Measurements from ENCODE around the gene YTHDF1.
"Not testable (repeated sequence)": the region's sequence is repeated elsewhere in the genome, so short reads cannot be mapped to it uniquely, and the experiment has no call there.

Gene YTHDF1

DNA sequence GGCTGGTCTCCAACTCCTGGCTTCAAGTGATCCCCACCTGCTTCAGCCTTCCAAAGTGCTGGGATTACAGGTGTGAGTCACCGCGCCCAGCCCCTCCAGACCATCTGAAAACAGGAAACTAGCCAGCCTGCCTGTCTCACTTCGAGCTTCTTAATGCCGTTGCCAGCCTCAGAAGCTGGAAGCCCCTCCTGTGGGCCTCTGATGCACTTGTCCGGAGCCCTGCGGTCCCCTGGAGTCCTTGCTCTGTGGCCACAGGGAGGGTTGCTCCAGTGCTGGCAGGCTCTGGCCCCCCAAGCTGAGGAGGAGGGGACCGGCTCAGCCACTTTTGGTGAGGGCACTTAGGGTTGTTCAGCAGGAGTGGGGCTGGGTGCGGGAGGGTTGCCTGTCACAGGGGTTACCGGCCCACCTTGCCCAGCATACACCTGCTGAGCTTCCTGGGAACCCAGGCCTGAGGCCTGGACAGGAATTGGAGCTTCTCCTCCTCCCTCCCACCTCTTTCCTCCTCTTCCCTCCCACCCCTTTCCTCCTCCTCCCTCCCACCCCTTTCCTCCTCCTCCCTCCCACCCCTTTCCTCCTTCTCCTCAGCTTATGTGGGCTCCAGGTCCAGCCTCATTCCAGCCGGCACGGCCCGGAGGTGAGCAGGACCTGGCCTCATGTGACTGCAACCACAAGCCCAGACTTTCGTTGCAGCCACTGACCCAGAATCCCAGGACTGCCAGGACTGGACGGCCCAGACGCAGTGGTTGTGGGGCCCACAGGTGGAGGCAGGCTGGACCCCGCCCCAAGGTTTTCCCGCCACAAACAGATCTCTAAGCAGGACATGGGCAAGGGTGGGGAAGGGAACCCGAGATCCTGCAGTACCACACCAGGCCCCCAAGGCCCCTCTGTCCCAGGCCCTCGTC lies 10.4 kb upstream of the YTHDF1 start:
- no peak for DNase-seq (ENCODE audit: low read depth in 3 of 3)

- no peak for DNase-seq (ENCODE audit: low read depth in 3 of 3)
These were observed 9.1 kb upstream of the YTHDF1 start for GRCh38 chr20:63225082-63225454.

DNA sequence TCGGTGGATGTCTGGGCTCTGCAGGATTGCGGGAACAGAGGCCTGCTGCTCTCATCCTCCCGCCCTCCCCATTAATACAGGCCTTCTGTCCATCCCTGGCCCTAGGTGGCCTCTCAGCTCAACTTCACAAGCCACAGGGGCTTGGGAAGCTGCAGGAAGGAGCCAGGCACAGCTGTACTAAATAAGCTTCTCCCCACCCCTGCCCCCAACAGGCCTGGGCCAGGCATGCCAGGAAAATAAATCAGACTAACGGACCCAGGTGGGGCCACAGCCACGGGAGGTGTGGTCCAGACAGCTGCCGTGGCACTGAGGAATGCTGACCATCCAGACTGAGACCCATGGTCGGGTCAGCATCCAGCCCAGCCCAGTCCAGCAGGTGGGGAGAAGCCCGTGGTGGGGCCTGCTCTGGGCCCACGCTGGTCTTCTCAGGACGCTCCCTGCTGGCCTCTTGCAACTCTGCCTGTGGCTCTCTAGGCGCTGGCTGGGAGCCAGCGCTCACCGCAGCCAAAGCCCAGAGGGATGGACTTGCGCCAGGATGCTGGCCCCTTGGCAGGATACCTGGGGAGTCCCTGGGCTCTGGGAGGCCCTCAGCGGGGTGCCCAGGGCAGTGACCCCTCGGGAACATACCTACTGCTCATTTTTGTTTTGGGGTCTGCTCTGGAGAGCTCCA lies 8.6 kb upstream of the YTHDF1 start:
- no peak for DNase-seq (ENCODE audit: low read depth in 3 of 3)

DNA sequence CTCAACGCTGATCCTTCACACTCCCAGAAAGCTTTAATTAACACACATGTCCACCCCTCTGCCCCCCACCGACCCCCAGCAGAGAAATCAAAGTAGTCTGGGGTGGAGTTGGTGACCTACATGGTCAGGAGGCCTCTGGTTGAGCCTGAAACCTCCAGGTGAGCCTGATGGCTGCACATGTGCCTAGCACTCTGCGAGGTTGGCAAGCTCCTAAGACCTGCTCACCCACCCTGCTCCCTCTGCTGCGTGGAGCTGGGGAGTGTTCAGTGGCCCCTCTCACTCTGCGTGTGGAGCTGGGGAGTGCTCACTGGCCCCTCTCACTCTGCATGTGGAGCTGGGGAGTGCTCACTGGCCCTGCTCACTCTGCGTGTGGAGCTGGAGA lies 7.9 kb upstream of the YTHDF1 start:
- DNase-seq (ENCODE audit: low read depth in 3 of 3) = no peak

DNA sequence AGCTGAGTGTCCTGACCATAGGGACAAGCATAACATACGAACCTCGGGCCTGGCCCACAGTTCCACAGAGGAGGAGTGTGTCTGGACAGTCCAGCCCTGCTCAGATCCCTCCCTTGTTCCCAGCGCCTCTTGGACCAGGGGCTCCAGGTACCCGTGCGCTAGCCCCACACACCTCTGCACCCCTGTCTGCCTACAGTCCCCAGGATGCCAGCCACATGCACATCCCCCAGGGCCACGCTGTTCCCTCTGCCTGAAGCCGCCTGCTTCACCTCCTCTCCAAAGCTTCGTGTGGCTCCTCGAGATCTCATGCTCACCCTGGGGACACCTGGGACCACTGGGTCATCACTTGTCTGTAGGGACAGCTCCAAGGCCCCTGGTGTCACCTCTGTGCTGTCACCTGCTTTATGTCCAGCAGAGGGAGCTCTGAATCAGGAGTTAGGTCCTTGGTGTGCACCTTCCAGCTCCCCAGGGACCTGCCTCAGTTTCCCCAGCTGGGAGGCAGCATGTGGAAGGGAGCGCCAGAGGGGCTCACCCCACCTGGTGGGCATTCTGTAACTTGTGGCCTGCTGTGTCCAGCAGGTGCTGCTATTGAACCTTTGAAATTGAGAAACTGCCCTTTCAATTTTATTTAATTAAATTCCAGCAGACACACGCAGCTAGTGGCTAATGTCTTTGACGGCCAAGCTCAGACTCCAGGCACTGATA lies 7.3 kb upstream of the YTHDF1 start:
- DNase-seq (ENCODE audit: low read depth in 3 of 3) = peak in 1 of 3 donors; percentile 24

DNA sequence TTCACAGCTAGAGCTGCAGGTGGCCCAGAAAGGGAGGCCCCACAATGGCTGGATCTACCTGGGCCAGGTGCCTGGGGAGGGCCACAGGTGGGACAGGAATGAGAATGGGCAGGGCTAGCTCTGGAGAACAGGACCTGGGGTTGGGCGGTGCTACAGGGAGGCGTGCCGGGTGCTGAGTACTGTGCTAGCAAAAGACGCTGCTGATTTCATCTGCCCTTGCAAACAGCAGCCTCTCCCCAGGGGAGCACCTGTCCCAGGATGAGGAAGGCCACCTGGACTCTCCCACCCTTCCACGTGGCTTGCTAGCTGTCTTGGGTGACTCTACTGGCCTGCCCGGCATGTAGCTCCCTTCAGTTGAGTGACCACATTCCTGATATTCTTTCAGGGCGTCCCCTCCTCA lies 6.6 kb upstream of the YTHDF1 start:
- DNase-seq (ENCODE audit: low read depth in 3 of 3) = no peak

DNA sequence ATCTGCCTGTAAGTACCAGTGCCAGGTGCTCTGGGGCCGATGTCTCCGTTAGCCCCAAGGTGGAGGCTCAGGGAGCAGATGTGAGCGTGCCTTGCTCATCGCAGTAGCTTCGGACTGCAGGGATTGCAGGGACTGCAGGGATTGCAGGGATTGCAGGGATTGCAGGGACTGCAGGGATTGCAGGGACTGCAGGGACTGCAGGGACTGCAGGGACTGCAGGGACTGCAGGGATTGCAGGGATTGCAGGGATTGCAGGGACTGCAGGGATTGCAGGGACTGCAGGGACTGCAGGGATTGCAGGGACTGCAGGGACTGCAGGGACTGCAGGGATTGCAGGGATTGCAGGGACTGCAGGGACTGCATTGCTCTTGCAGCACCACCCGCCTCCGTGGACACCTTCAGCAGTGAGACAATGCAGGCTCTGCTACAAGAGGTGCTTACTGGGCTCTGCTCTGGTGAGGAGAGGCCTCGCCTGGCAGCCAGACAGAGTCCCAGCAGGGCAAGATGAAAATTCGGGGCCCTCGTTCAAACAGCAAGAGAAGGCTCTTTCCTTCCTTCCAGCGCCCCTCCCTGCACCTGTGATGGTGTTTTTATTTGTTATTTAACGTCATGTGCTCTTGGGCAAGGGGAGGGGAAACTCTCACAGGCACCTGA lies 5.6 kb upstream of the YTHDF1 start:
- DNase-seq (ENCODE audit: low read depth in 3 of 3) = not testable (repeated sequence)

GRCh38 chr20:63220696-63221399 lies 4.9 kb upstream of the YTHDF1 start:
- no peak for DNase-seq (ENCODE audit: low read depth in 3 of 3)

- no peak for DNase-seq (ENCODE audit: low read depth in 3 of 3)
These were observed 4.1 kb upstream of the YTHDF1 start for GRCh38 chr20:63219866-63220521.

DNA sequence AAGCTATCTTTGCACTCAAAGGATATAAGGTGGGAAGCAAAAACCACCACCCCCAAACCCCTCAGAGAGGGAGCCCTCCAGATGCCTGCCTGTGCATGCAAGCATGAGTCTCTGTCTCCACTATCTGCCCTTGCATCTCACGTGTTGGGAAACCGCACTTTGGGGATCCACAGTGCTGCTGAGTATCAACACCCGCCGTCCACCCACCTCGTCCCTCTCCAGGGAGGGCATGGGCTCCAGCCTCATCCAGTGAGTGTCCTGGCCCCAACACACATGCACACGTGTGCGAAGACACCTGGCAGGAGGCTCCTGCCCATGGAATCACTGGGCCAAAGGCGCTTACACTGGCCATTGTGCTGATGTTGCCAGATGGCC lies 3.5 kb upstream of the YTHDF1 start:
- no peak for DNase-seq (ENCODE audit: low read depth in 3 of 3)

- DNase-seq (ENCODE audit: low read depth in 3 of 3) = no peak
These were observed 2.9 kb upstream of the YTHDF1 start for GRCh38 chr20:63218701-63219446.

- no peak for DNase-seq (ENCODE audit: low read depth in 3 of 3)
These were observed 1.8 kb upstream of the YTHDF1 start for GRCh38 chr20:63217706-63218105.

DNA sequence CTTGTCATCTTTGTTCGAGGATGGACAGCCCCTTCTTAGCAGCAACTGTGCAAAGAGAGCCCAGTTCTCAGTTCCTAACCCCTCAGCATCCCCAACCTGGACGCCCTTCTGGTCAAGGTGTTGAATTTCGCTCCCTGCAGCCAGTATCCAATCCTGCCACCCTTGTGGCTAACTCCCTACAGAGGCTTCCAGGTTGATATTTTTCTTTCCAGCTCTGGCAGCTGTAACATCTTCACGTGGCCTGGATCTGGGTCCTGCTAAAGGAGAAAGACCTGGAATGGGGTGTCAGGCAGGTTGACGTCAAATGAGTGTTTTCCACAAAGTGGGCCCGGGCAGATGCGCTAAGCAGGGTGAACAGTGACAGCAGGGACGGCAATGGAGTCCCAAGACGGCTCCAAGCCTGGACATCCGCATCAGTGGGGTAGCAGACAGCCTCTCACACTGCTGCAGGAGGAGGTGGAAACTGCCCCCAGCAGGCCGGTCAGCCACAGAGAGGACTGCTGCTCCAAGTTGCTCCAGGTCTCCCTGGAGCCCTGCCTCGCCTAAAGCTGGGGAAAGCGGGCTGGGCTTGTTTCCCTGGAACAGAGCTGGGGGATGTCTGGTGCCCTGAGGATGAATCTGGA lies 1.0 kb upstream of the YTHDF1 start:
- DNase-seq (ENCODE audit: low read depth in 3 of 3) = no peak

DNA sequence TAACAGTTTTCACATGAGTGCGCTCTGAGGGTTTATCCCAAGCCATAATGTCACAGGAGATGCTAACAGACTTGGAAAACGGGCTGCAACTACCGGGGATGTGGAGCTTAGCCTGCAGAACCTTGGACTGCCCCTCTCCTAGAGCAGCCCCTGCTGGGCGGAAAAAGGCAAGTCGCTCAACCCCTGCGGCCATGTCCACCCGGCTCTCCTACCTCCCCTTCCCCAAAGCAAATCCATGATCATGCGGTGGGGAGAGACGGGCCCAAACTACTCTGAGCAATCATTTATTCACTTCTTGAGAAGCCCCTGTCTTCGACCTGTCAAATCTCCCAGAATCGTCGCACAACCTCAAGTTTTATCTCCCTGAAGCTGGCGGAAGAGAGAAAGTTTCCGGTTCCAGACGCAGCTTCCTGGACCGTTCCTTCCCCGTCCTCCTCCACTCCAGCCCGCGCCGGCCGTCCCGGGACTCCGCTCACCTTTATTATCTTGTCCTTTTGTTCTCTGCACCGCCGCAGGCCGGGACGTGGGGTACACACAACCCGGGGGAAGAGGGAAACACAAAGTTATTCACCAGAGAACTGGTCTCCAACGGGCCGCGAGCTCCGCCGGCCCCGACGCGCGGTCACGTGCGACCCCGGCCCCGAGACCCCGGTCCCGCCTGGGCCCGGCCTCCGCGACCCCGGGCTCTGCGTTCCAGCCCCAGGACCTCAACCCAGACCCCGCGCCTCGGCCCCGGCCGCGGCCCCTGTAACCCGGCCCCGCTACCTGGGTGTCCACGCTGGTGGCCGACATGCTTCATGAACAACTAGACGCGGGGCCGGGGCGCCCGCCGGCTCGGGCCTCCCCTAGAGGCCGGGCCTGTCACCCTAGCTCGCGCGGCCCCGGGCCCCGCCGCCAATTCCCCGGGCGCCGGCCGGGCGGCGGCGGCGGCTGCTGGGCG lies 560 bp downstream of the YTHDF1 start:
- DNase-seq (ENCODE audit: low read depth in 3 of 3) = no peak

- DNase-seq (ENCODE audit: low read depth in 3 of 3) = no peak
These were observed 1.4 kb downstream of the YTHDF1 start for GRCh38 chr20:63214514-63214913.

DNA sequence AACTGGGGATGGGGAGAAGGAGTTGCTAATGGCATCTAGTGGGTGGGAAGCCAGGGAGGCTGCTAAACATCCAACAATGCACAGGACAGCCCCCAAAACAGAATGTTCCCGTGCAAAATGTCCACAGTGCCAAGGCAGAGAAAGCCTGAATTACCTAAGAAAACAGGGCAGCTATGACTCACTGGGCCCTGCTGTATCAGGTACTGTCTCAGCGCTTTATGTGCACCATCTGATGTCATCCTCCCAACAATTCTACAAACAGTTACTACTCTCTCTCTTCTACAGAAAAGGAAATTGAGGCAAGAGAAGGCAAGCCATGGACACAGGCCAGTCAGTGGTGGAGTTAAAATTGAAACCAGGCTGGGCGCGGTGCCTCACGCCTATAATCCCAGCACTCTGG lies 3.1 kb downstream of the YTHDF1 start:
- DNase-seq (ENCODE audit: low read depth in 3 of 3) = no peak

GRCh38 chr20:63212393-63212730 lies 3.6 kb downstream of the YTHDF1 start:
- no peak for DNase-seq (ENCODE audit: low read depth in 3 of 3)

DNA sequence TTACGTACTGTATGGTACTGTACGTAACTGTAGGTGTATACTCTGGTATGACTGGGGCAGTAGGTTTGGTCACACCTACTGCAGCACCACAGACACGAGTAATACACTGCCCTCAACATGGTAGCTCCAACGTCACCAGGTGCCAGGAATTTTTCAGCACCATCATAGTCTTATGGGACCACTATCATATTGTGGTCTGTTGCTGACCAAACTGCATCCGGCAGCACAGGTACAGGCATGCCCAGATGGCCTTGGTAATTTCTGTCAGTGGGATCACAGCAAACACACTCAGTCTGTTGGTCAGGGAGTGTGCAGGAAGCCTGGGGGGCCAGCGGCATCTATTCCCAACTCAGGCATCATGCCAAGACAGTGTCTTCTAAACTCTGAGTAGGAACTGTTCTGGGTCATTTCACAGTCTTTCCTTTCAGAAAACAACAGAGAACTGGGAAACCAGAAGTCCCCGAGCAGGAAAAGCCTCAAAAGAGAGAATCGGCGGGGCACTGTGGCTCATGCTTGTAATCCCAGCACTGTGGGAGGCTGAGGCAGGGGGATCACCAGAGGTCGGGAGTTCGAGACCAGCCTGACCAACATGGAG lies 5.8 kb downstream of the YTHDF1 start:
- no peak for DNase-seq (ENCODE audit: low read depth in 3 of 3)

Data from stimulated activated CD4-positive, alpha-beta T cell treated with anti-CD3 and anti-CD28 coated beads, TNF-alpha, amount 100 ng/mL, for 48 hours (primary cell).